HG02981 (cell line): ENCODE data around the gene ZNF329.

Experiments
- ATAC-seq: cut with Tn5 transposase; IDR thresholded peaks from one replicate; pipeline ENCODE4 v1.9.1; 2021; ENCODE audit warnings: mild to moderate bottlenecking, moderate library complexity; ENCODE audit not compliant: unreplicated experiment

Gene ZNF329

DNA sequence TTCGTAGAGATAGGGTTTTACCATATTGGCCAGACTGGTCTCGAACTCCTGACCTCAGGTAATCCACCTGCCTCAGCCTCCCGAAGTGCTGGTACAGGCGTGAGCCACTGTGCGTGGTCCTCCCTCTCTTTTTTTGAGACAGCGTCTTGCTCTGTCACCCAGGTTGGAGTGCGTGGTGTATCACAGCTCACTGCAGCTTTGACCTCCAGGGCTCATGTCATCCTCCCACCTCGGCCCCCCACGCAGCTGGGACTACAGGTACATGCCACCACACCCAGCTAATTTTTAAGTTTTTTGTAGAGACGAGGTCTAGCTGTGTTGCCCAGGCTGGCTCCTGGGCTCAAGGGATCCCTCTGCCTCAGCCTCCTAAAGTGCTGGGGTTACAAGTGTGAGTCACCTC is 70.8 kb downstream of the ZNF329 start:
- no peak for ATAC-seq
